A673 (cell line): ENCODE data around the gene DNAH12. TPM values are rescaled to one million over a fixed set of nuclear protein-coding genes. Genes with fewer than 3 reads are reported as not detected.
"Not testable (repeated sequence)": the region's sequence is repeated elsewhere in the genome, so short reads cannot be mapped to it uniquely, and the experiment has no call there.

Source experiments
- BruUV-seq: library from RNA; stranded (reverse); fragments of 400-500 nt; replicated peaks from 2 replicates; lab custom pipeline; 2021; lab: Mats Ljungman, UMichigan
- CTCF ChIA-PET: fragments of 300-600 bp; sonication (Branson Sonifier 250); formaldehyde crosslinking; loops from one replicate; lab custom pipeline; 2022; ENCODE audit warnings: antibody characterized with exemption; lab: Charles Lee
- POLR2A ChIA-PET: fragments of 300-600 bp; sonication (Branson Sonifier 250); formaldehyde crosslinking; loops from one replicate; lab custom pipeline; 2022; ENCODE audit warnings: antibody characterized with exemption; ENCODE audit not compliant: low non-redundant PET; lab: Charles Lee
- DNase-seq: peaks from one replicate; pipeline ENCODE4 v3.0.0-alpha.2; 2015; ENCODE audit warnings: low spot score
- H3K27ac ChIP-seq: fragments of 200-600 bp; sonication (generic); 2 replicates; pipeline ENCODE4 v1.5.1; 2016; ENCODE audit warnings: mixed run types, low read depth, mild to moderate bottlenecking, mixed read lengths, antibody characterized with exemption, low read length; ENCODE audit not compliant: poor library complexity, severe bottlenecking
- H3K27me3 ChIP-seq: fragments of 200-600 bp; sonication (generic); replicated peaks from 2 replicates; pipeline ENCODE4 v1.6.1; 2017; ENCODE audit warnings: mixed run types, low read depth, mild to moderate bottlenecking, mixed read lengths, antibody characterized with exemption, low read length; ENCODE audit not compliant: insufficient read depth, poor library complexity
- H3K36me3 ChIP-seq: fragments of 200-600 bp; sonication (generic); 2 replicates; pipeline ENCODE4 v1.6.1; 2016; ENCODE audit warnings: mixed run types, mild to moderate bottlenecking, mixed read lengths, antibody characterized with exemption, low read length; ENCODE audit not compliant: insufficient read depth, poor library complexity, severe bottlenecking
- H3K4me1 ChIP-seq: fragments of 200-600 bp; sonication (generic); 2 replicates; pipeline ENCODE4 v1.6.1; 2017; ENCODE audit warnings: mixed run types, mild to moderate bottlenecking, mixed read lengths, antibody characterized with exemption, low read length; ENCODE audit not compliant: insufficient read depth, poor library complexity, severe bottlenecking
- H3K4me3 ChIP-seq: fragments of 200-600 bp; sonication (generic); 2 replicates; pipeline ENCODE4 v1.5.1; 2016; ENCODE audit warnings: low read depth, mixed run types, mild to moderate bottlenecking, mixed read lengths, low read length; ENCODE audit not compliant: poor library complexity, severe bottlenecking
- H3K9me3 ChIP-seq: fragments of 200-600 bp; sonication (generic); 2 replicates; pipeline ENCODE4 v1.6.1; 2016; ENCODE audit warnings: mixed run types, low read depth, mild to moderate bottlenecking, mixed read lengths, antibody characterized with exemption, low read length; ENCODE audit not compliant: poor library complexity, severe bottlenecking
- CTCF ChIP-seq: fragments of 300-800, 200-600 bp; sonication (generic); conservative IDR thresholded peaks from 2 replicates; pipeline ENCODE4 v1.5.1; 2017; ENCODE audit warnings: low read depth, mild to moderate bottlenecking, antibody characterized with exemption, low read length, moderate library complexity, mixed read lengths
- EZH2 ChIP-seq: fragments of 200-600 bp; sonication (generic); IDR thresholded peaks from 2 replicates; pipeline ENCODE4 v1.6.1; 2017; ENCODE audit warnings: borderline replicate concordance, low read depth, mild to moderate bottlenecking, mixed read lengths, antibody characterized with exemption, low read length; ENCODE audit not compliant: poor library complexity, severe bottlenecking
- intact Hi-C: fragments of 100-400 bp; cut with micrococcal nuclease; formaldehyde crosslinking; loops from one replicate; pipeline ENCODE4 v1.10.0; 2022; ENCODE audit not compliant: unreplicated experiment
- total RNA-seq: library from RNA; stranded (reverse); gene quantifications from 2 replicates; pipeline ENCODE4 v1.2.3, GENCODE V29; 2021

The DNAH12 gene
- total RNA-seq, 1 experiment from 2014 or later, result not detected

GRCh38 chr3:57309769-57310360 lies 234.3 kb downstream of the DNAH12 start:
- POLR2A ChIA-PET, result no interaction called here
- H3K9me3 ChIP-seq, result no peaks in the 10 kb centered on the region
- DNase-seq, result no peak
- H3K4me3 ChIP-seq, result no peak overlapping the region
- H3K36me3 ChIP-seq, result no peaks in the 10 kb centered on the region
- TF ChIP-seq EZH2 (no peak), CTCF (no peak)
- H3K27ac ChIP-seq, result no peak overlapping the region
- BruUV-seq, result no TSS peak
- H3K27me3 ChIP-seq, result no peaks in the 10 kb centered on the region
- intact Hi-C loops, result no loop called here
- no peaks in the 10 kb centered on the region for H3K4me1 ChIP-seq
- CTCF ChIA-PET, result no interaction called here

GRCh38 chr3:57303520-57303919 lies 240.6 kb downstream of the DNAH12 start:
- BruUV-seq, H3K4me3 ChIP-seq, intact Hi-C loops, H3K27ac ChIP-seq, DNase-seq, H3K4me1 ChIP-seq, POLR2A ChIA-PET, H3K36me3 ChIP-seq, H3K9me3 ChIP-seq, CTCF ChIA-PET, H3K27me3 ChIP-seq: not testable (repeated sequence)

DNA sequence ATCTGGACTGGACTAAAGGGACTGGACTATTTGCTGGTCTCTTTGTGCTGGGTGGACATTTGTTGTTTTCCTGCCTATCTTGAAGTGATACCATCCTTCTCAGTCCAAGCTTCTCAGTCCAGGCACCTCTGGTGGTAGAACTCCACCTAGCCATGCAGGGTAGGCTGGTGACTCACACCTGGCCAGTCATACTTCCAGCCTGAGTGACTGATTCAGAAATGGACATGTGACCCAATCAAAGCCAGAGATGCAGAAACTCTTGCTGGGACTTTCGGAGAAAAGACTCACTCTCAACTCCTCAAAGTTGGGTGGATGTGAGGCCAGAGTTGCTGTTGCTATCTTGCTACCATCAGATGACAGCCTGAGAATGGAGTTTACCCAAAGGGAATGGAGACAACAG lies 246.1 kb downstream of the DNAH12 start:
- DNase-seq, result no peak
- no peaks in the 10 kb centered on the region for H3K27me3 ChIP-seq
- no peaks in the 10 kb centered on the region for H3K9me3 ChIP-seq
- intact Hi-C loops, result no loop called here
- BruUV-seq, result no TSS peak
- no peaks in the 10 kb centered on the region for H3K36me3 ChIP-seq
- POLR2A ChIA-PET, result no interaction called here
- H3K4me3 ChIP-seq, result no peak overlapping the region
- no peaks in the 10 kb centered on the region for H3K4me1 ChIP-seq
- CTCF ChIA-PET, result no interaction called here
- no peak for TF ChIP-seq EZH2
- no peak for TF ChIP-seq CTCF
- no peak overlapping the region for H3K27ac ChIP-seq

DNA sequence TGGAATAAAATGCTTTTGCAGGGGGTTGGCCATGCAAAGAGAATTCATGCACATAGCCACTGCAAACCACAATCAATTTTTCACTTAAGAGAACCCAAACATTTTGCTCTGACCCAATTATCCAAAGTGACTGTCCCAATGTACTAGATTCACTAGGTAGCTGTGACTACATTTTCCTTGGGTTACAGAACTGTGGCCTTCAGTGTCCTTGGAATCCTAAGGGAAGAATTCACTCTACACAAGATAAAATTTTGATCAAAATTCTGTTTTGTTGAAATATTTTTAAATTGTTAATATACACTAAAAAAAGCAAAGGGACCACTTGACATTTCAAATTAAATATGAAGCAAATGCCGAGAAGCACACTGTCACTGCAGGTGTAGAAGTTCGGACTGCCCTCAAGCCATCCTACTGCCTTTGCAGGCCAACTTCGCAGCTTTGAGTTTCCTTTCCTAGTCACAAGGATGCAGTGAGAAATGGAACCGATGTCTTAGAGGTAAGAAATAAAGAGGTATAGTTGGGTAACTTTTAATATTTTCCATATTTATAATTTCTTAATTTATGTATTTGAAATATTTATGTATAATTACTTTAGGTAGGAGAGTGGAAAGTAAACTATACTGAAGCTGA lies 251.1 kb downstream of the DNAH12 start:
- DNase-seq, result no peak
- intact Hi-C loops, result no loop called here
- CTCF ChIA-PET, result no interaction called here
- Histone ChIP-seq H3K9me3 (no peaks in the 10 kb centered on the region), H3K27me3 (no peaks in the 10 kb centered on the region), H3K36me3 (no peaks in the 10 kb centered on the region), H3K4me1 (no peaks in the 10 kb centered on the region), H3K4me3 (no peak overlapping the region), H3K27ac (no peak overlapping the region)
- POLR2A ChIA-PET, result no interaction called here
- TF ChIP-seq CTCF (no peak), EZH2 (no peak)
- BruUV-seq, result no TSS peak
